HG03354 (cell line): ENCODE measurements around the gene SIGLEC1.

Experiments used
- ATAC-seq: cut with Tn5 transposase; IDR thresholded peaks from one replicate; pipeline ENCODE4 v1.9.1; 2021; ENCODE audit warnings: mild to moderate bottlenecking; ENCODE audit not compliant: unreplicated experiment, poor library complexity, severe bottlenecking

The SIGLEC1 gene

GRCh38 chr20:3712279-3712873 lies at the start of gene SIGLEC1:
Gene SIGLEC1 (minus strand): TSS chr20:3712600. CDS start chr20:3707128, 5,472 bp downstream.
- no peak for ATAC-seq

GRCh38 chr20:3760655-3761348 lies 48.4 kb upstream of the SIGLEC1 start:
- no peak for ATAC-seq

- no peak for ATAC-seq
Observed at GRCh38 chr20:3759884-3760283, 47.5 kb upstream of the SIGLEC1 start.

DNA sequence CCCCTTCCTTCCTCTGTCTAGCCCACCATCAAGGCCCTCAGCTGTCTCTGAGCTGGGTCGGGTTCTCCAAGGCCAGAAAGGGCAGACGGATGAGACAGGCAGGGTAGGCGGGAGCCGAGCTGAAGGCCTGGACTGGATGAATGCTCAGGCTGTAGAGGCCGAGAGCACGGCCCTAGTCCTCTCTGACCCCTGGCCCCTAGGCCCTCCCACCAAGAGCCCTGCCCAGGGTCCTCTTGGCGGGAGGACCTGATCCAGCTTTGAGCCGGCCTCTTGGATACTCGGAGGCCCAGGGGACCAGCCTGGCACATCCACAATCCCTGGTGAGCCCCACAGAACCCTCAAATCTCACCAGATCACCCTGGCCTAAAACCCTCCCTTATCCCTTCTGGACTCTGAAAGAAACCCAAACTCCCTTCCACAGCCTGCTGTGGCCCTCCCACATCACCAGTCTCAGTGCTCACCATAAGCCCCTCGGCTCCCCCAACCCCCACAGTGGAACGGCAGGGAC lies 47.0 kb upstream of the SIGLEC1 start:
- ATAC-seq, result no peak

- no peak for ATAC-seq
Observed at GRCh38 chr20:3758566-3758965, 46.2 kb upstream of the SIGLEC1 start.

DNA sequence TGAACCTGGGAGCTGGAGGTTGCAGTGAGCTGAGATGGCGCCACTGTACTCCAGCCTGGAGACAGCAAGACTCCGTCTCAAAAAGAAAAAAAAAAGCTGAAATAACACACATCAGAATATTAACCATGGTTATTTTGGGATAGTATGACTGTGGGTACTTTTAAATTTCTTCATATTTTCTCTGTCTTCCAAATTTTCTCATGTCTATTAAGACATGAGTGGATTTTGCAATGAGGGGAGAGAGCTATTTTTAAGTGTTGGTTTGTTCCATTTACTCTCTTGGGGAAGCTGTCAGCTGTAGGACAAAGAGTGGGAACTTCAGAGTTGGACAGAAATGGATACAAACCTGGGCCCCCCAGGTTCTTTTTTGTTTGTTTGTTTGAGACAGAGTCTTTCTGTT lies 44.9 kb upstream of the SIGLEC1 start:
- ATAC-seq, result no peak

DNA sequence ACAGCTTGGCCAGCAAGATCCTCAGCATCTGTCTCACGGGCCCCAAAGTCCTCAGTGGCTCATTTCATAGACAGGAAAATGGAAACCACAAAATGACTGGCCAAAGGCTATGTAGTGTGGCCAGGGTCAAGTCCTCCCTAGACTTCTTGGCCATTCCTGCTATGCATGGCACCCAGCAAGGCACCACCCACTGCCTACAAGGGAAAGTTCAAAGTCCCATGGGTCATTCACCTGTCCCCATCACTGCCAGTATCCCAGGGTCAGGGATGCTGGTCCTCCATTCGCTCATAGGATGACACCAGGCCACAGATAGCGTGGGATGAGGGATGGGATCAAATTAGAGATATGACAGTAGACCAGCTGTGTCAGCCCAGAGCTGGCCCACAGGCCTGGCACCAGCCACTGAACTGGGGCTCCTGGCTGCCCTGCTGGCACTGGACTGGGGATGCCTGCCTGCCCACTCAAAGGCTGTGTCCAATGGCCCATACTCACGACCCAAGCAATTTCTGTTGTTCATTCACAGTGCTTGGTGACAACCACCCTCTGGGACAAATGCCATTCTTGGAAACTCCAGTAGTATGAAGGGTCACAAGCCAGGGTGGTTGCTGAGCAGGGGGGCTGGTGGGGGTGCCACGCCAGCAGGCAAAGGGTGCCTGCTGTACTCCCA lies 43.5 kb upstream of the SIGLEC1 start:
- ATAC-seq, result no peak

GRCh38 chr20:3755269-3755668 lies 42.9 kb upstream of the SIGLEC1 start:
- no peak for ATAC-seq

- no peak for ATAC-seq
Observed at GRCh38 chr20:3754276-3754630, 41.9 kb upstream of the SIGLEC1 start.

- ATAC-seq, result no peak
Observed at GRCh38 chr20:3753501-3754275, 41.3 kb upstream of the SIGLEC1 start.

DNA sequence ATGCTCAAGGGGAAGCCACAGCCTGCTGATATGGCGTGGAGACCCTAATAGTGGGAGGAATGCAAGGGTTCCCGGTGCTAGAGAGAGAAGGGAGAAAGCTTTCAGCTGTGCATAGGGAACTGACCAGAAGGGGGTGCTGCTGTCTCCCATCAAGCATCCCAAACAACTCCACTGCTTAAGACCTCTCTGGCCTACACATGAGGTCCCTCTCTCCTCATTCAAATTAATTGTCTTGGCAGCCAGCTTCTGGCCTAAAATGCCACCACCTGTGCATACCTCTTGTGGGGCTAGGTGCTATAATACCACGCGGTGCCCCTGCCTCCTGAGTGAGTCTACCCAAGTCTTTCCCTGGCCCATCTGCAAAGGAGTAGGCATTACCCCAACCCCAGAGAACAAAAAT lies 40.7 kb upstream of the SIGLEC1 start:
- no peak for ATAC-seq

DNA sequence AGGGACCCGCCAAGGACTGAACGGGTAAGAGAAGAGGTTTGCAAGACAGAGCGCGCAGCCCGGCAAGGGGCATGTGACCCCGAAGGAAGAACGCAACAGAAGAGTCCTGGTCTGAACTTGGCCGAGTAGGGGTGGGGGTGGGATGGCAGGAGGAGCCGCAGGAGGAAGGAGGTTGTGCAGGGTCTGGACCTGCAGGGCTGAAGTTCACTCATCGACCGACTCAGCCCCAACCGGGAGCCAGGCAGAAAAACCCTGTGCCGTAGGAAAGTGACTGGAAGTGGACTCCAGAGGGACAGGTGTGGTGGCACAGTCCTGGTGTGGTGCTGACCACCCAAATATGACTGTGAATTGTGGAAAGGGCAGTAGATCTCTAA lies 40.0 kb upstream of the SIGLEC1 start:
- ATAC-seq, result no peak

GRCh38 chr20:3751675-3752385 lies 39.4 kb upstream of the SIGLEC1 start:
- ATAC-seq, result no peak

GRCh38 chr20:3751305-3751674 lies 38.9 kb upstream of the SIGLEC1 start:
- ATAC-seq, result no peak

- ATAC-seq, result peak; percentile 49
Observed at GRCh38 chr20:3749689-3750531, 37.5 kb upstream of the SIGLEC1 start.

DNA sequence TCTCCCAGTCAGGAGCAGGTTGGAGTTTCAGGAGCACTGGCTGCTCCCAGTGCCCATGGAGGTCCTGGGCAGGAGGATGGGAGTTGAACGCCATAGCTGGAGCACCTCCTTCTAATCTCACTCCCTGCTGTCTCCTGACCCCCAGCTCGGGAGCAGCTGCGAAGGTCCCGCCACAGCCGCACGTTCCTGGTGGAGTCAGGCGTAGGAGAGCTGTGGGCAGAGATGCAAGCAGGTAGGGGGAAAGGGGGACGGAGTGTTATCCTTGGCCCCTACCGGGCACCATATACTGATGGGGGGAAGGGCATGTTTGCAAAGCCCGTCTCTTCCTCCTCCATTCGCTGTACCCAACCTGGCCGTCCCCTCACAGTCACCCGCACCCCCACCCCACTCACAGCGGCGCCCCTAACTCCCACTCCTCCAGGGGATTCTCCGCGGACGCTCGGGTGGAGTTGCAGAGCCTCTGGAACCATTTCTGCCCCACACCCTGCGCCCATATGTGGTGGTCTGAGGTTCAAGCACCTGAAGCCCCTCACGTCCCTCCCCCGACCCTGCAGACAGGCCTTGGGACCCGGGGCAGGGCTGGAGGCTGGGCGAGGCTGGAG lies 36.8 kb upstream of the SIGLEC1 start:
- ATAC-seq, result no peak

DNA sequence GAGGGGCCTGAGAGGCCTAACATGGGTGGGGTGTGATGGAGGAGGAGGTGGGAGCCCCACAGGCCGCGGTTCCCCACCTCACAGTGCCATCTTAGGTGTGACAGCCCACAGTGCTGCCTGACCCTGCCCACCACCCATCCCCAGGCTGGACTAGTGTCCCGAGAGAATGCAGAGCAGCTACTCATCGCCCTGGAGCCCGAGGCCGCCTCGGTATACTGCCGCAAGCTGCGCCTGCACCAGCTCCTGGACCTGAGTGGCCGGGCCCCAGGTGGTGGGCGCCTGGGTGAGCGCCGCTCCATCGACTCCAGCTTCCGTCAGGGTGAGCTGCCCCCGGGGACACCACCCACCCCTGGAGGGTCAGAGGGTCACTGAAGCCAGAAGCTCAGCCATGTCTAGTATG lies 35.7 kb upstream of the SIGLEC1 start:
- no peak for ATAC-seq

DNA sequence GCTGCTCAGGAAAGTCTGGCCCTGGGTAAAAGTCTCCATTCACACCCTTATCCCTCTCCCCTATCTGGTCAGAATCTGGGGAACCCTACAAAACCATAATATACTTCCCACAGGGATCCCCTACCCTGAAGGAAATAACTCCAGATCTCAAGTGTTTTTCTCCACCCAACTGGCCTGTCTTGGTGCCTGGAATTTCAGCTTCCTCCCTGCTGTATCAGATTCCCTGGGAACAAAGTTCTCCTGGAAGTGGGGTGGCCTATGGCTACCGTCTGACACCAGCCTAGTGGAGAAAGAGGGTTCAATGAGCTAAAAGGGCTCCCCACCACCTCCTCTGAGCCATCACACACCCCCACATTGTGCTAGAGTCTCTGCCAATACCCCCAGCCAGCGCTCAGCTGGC lies 35.1 kb upstream of the SIGLEC1 start:
- no peak for ATAC-seq
